ENCODE measurements around the gene DPP10.

Gene DPP10

DNA sequence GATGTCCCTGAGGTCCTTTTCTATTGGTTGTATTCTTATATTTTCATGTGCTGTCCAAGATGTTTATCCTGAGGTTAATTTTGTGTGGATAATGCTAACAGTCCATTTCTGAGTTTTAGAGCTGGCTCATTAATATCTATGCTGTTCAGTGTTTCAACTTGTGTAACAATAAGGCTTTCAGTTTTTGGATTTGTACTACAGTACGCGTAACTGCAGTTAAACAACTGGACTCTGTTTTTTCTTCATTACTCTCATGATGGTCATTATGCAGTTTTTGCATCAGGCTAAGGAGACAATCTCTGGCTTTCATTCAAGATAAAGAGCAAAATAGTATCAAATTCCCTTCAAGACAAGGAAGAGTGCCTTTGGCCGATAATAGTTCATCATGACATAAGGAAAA is 1364.8 kb downstream of the DPP10 start:
- no peak for DNase-seq

- DNase-seq: no peak
These were observed 1383.5 kb downstream of the DPP10 start for GRCh38 chr2:115825912-115826311.

DNA sequence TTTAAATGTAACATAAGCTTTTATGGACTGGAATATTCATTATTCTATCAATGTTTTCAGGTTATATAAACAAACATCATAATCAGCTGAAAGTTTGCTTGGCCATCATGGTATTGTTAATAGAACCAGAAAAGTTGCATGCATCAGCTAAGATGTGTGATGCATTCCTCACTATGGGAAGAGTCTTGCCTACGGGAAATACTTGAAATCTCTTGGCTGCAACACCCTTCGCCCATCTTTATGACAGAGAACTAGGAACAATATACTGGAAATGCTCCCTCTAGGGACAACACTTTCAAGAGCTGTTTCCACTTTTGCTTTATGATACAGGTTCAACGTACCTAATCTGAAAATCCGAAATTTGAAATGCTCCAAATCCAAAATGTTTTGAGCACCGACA is 1390.8 kb downstream of the DPP10 start:
- no peak for DNase-seq

- no peak for DNase-seq
These were observed 1396.1 kb downstream of the DPP10 start for GRCh38 chr2:115838539-115838938.

DNA sequence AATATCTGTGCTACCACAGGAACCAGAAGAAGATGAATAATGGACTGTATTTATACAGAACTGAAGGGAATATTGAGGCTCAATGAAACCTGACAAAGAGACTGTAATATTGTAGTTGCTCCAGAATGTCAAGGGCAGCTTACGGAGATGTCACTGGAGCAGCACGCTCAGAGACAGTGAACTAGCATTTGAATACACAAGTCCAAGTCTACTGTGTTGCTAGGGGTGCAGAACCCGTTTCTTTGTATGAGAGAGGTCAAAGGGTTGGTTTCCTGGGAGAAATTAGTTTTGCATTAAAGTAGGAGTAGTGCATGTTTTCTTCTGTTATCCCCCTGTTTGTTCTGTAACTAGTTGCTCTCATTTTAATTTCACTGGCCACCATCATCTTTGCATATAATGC is 1399.9 kb downstream of the DPP10 start:
- DNase-seq: no peak

- no peak for DNase-seq
These were observed 1405.8 kb downstream of the DPP10 start for GRCh38 chr2:115848192-115848591.

GRCh38 chr2:115867024-115867423 is 1424.6 kb downstream of the DPP10 start:
- DNase-seq: no peak

DNA sequence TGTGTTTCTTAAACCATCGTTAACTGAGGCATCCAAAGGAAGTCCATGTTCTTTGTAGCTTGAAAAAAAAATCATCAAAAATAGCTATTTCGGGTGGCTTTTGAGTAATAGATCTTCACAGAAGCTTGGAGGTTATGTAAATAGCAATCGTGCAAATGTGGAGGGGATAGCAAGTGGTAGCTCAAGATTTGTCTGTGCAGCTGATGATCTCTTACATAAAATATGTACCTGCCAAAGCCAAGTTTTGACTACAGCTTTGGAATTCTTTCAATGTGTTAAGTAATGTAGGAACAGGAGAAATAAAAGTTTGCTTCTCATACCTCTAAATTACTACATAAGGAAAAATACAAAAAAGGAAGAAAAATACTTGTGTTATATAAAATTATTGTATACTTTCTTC is 1432.0 kb downstream of the DPP10 start:
- no peak for DNase-seq

DNA sequence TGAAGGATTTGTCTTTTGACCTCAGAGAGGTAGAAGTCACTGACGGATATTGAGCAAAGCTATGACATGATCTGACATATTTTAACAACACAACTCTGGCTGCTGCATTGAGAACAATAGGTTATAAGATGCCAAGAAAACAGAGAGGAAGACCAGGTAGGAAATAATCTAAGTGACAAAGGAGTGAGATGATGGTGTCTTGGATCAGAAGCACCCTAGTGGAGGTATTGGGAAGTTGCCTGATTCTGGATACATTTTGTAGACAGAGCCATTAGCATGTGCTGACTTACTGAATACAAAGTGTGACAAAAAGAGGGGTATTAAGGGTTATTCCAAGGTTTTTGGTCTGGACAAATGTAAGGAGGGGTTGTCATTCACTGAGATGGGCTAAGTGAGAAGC is 1438.1 kb downstream of the DPP10 start:
- no peak for DNase-seq

- DNase-seq: no peak
These were observed 1444.9 kb downstream of the DPP10 start for GRCh38 chr2:115887209-115887776.
